Measurements from ENCODE around the gene NCDN.
"Not testable (repeated sequence)": the region's sequence is repeated elsewhere in the genome, so short reads cannot be mapped to it uniquely, and the experiment has no call there.

NCDN gene

DNA sequence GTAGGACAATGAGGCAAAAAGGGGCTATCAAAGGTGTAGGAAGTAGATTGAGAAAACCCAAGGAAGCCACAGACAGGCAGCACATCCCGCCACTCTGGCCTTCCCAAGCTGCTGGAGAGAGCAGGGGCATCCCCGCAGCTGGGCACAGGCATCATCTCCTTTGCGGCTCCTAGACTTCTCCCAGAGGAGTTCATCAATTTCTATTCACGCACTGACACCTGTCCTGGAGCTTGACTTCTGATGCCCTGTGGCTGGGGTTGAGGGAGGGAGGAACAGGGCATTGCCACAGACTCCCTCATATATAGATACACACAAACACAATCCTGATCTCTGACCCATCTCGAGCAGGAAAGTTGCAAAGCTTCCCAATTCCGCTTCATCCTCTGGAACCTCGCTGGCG lies 13.7 kb downstream of the NCDN start:
- no peak for DNase-seq

- DNase-seq = no peak
Observed at GRCh38 chr1:35572296-35572695, 14.7 kb downstream of the NCDN start.

DNA sequence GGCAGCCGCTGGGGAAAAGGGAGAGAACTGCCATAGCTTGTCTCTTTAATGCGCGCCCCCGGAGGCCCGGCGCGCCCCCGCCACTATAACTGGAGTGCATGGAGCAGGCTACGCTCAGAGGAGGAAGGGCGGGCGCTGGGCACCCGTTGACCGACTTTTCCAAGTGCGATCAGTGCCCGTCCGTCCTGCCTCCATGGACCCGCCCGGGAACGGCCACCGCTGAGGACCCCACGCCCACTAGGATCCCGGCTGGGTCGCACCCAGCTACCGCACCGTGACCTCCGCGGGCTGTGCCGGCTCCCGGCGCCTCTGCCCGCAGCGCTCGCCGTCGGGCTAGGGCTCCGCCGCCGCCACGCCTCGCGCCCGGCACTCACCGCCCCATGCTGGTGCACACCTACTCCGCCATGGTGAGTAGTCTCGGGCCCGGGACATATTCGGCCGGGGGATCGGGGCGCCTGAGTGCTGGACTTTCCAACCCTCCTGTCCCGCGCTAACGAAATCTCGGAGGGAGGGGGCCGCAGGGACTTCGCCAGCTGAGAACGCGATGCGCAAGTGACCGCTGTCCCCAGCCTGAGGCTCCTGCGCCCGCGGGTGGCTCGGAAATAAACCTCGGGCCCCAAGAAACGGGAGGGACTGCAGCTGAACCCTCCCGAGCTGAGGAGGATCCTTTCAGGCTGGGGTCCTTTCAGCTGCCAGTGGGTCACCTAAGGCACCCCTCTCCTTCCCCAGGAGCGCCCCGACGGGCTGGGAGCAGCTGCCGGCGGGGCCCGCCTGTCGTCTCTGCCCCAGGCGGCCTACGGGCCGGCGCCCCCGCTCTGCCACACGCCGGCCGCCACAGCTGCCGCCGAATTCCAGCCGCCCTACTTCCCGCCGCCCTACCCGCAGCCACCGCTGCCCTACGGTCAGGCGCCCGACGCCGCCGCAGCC lies 15.9 kb downstream of the NCDN start, which contains the start of gene TFAP2E:
Gene TFAP2E, plus strand, starts transcription at position 117 of the 927 bp plus-strand sequence. Its CDS starts 264 bp downstream, at position 381.
- DNase-seq = no peak

DNA sequence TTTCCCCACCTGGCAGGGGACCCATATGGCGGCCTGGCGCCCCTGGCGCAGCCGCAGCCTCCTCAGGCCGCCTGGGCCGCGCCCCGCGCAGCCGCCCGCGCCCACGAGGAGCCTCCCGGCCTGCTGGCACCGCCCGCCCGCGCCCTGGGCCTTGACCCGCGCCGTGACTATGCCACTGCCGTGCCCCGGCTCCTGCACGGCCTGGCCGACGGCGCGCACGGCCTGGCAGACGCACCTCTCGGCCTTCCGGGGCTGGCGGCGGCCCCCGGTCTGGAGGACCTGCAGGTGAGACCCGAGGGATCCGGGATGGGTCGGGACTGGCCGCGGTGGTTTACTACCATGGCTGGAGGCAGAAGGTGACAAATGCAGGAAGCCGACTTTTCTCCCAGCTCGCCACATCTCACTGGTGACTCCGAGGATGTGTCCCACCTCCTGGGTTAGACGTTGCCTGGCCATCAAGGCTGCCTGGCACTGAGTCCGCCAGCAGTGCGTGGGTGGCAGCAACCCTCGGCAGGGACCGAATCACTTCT lies 16.6 kb downstream of the NCDN start:
- no peak for DNase-seq

GRCh38 chr1:35574655-35575415 lies 17.2 kb downstream of the NCDN start:
- DNase-seq = no peak

DNA sequence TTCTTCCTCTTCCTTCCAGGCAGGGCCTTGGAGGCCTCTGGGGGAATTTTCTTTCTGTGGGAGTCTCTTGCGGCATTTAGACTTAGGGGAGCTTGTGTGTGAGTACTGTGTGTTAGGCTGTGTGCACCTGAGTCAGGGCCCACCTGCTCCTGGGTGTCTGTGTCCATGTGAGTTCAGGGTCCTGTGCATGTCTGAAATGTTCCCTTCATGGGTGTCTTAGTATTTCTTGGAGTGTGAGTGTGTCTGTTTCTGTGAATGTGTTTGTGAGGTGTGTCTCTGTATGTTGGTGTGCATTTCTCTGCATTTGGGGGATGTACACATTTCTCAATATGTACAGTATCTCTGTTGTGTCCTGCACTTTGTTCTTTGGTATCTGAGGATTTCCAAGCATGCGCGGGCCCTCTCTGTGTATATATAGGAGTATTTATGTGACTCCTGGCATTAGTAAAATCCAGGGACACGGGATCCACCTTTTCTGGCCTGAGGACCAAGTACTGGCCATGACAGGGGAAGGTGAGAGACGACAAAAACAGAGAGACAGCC lies 17.9 kb downstream of the NCDN start:
- no peak for DNase-seq

- no peak for DNase-seq
Observed at GRCh38 chr1:35576061-35576765, 18.6 kb downstream of the NCDN start.

GRCh38 chr1:35576766-35577070 lies 19.1 kb downstream of the NCDN start:
- DNase-seq = not testable (repeated sequence)

- peak; percentile 58 to 68 for DNase-seq
Observed at GRCh38 chr1:35577071-35577998, 19.7 kb downstream of the NCDN start.

DNA sequence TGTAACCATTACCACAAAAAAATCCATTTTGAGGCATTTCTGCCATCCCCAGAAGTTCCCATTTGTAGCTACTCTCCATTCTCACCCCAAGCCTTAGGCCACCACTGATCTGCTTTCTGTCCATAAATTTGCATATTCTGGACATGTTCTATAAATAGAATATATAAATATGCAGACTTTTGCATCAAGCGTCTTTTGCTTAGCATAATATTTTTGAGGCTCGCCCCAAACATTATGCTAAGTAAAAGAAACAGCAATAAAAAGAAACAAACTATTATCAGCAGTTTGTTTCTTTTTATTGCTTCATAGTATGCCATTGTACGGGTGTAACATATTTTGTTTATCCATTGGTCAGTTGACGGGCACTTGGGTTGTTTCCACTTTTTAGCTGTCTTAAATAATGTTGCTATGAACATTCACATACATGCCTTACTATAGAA lies 23.4 kb downstream of the NCDN start:
- DNase-seq = no peak

GRCh38 chr1:35581621-35582020 lies 24.0 kb downstream of the NCDN start:
- not testable (repeated sequence) for DNase-seq

DNA sequence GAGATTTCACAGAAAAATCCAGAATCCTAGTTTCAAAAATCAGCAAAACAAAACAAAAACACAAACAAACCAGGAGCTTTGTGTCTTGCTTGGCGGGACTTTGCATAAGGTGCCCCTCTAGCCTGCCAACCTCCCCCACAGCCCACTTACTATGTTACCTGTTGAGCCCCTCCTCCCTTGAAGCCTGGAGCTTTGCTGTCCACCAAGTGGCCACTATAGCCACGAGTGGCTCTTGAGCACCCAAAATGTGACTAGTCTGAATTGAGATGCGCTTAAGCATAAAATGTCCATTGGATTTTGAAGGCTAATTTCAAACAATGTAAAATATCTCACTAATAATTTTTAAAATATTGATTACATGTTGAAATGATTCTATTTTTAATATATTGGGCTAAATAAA lies 27.7 kb downstream of the NCDN start:
- no peak for DNase-seq

- not testable (repeated sequence) for DNase-seq
Observed at GRCh38 chr1:35585805-35586204, 28.2 kb downstream of the NCDN start.

DNA sequence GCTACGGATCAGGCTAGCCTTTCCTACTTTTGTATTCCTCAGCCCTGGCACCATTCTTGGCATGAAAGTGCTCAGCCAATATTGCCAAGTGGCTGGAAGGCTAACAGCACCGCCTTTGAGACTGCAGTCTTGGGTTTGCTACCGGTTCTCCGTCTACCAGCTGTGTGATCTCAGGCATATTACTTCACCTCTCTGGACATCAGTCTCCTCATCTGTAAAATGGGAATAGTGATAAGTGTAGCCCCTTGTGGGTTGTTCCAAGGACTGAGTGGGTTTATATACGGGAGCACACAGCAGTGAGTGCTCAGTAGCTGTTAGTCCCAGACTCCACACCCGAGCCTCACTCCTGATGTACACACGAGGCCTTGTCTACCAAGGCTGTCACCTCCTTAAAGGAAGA lies 29.2 kb downstream of the NCDN start:
- DNase-seq = no peak

DNA sequence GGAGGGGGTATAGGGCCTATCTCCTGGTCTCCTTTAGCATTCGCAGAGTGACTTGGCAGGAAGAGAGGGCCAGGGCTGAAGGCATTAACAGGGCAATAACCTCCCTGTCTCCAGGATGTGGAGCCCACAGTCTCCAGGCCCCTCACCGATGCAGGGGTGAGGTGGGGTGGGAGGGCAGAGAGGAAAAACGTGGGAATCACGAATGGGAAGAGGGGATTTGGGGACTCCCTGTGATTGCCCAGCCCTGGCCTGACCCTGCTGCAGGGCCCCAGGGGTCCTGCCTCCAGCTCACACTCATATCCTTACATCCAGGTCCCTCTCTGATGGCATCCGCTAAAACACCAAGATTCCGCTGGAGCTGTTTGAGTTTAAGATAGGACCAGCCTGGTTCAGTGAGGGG lies 30.1 kb downstream of the NCDN start:
- DNase-seq = no peak

- no peak for DNase-seq
Observed at GRCh38 chr1:35588197-35588910, 30.8 kb downstream of the NCDN start.

DNA sequence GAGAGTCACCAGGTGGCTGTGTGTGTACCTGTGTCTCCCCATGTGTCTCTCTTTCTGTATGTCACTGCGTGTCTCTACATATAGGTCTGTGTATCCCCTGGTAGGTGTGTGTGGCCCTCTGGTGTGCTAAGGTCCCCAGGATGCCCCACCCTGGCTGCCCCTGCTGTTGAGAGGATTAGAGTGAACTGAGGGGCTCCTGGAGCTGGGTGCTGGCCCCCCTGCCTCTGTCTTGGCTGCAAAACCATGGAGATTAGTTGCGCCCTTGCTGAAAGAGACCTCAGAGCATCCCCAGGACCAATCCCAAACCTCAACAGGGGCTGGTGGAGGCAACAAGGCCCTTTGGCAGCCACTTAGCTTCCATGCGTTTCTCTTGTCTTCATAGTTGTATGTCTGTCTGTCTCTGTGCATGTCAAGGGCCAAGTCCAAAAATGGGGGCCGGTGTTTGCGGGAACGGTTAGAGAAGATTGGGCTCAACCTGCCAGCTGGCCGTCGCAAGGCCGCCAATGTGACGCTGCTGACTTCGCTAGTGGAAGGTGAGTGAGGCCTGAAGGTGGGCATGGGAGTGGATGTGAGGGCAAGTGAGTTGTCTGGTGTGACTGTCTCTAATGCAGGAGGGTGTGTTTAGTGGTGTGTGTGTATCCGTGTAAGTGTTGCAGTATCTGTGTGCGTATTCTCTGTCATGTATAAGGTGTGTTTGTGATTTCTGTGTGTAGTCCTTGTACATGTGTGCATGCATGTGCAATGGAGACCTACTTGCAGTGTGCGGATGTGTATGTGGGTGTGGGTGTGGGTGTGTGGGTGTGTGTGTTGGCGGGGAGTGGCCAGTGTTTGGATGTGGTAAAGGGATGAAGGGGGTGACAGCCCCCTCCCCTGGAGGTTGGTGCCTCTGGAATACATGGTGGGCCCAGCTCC lies 32.2 kb downstream of the NCDN start:
- no peak for DNase-seq

DNA sequence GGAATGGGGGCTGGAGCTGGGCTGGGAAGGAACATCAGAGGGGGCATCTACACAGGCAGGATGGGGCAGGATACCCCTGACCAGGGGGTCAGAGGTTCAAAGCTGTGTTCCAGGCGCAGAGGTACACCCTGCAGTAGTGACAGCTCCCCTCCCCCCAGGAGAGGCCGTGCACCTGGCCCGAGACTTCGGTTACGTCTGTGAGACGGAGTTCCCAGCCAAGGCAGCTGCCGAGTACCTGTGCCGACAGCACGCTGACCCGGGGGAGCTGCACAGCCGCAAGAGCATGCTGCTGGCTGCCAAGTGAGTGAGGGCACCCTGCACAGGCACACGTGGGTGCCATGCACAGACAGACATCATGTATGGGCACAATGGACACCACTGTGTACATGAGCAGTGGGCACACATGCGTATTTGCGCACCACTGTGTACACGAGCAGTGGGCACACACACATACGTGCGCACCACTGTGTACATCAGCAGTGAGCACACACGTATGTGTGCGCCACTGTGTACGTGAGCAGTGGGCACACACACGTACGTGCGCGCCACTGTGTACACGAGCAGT lies 33.0 kb downstream of the NCDN start:
- DNase-seq = no peak

- no peak for DNase-seq
Observed at GRCh38 chr1:35591211-35591610, 33.6 kb downstream of the NCDN start.

All from activated CD4-positive, alpha-beta T cell treated with anti-CD3 and anti-CD28 coated beads, Interleukin-2, amount 50 U/mL, for 48 hours (primary cell).